H1 (cell line): ENCODE measurements around the gene MAPK9. TPM values are rescaled to one million over a fixed set of nuclear protein-coding genes. Genes with fewer than 3 reads are reported as not detected.

Source experiments
- CTCF ChIA-PET: fragments of 300-600 bp; sonication (Branson Sonifier 250); formaldehyde crosslinking; loops from one replicate; lab custom pipeline; 2021; ENCODE audit not compliant: partially characterized antibody; lab: Charles Lee
- POLR2A ChIA-PET: fragments of 300-600 bp; sonication (Branson Sonifier 250); formaldehyde crosslinking; loops from one replicate; lab custom pipeline; 2021; ENCODE audit warnings: inconsistent platforms; ENCODE audit not compliant: partially characterized antibody; lab: Charles Lee
- DNase-seq, 2 experiments: peaks; one replicate each; pipeline versions ENCODE4 v3.0.0 to v3.0.0-alpha.2; 2010 to 2022; ENCODE audit warnings: low spot score in 2 of 2, low read depth in 1 of 2, mixed read lengths in 1 of 2
- FAIRE-seq: peaks from 2 replicates; lab custom pipeline; 2011; peaks lifted over from hg19 to GRCh38; lab: Jason Lieb, UNC
- H2AFZ ChIP-seq: 2 replicates; pipeline ENCODE4 v1.8.1; 2012; ENCODE audit warnings: low read length, inconsistent platforms
- H2AK5ac ChIP-seq: 2 replicates; pipeline ENCODE4 v1.6.1; 2013; ENCODE audit warnings: low read depth, low read length
- H2BK120ac ChIP-seq: replicated peaks from 2 replicates; pipeline ENCODE3; 2013; ENCODE audit warnings: low read depth, low read length, inconsistent platforms
- H2BK12ac ChIP-seq: 2 replicates; pipeline ENCODE4 v1.6.1; 2013; ENCODE audit warnings: low read depth, low read length
- H2BK15ac ChIP-seq: 2 replicates; pipeline ENCODE4 v1.6.1; 2013; ENCODE audit warnings: low read length
- H2BK20ac ChIP-seq: 2 replicates; pipeline ENCODE4 v1.6.1; 2013; ENCODE audit warnings: low read length
- H2BK5ac ChIP-seq: 2 replicates; pipeline ENCODE4 v1.6.1; 2013; ENCODE audit warnings: low read depth, low read length
- H3K14ac ChIP-seq: 2 replicates; pipeline ENCODE4 v1.6.1; 2013; ENCODE audit warnings: inconsistent platforms; ENCODE audit not compliant: insufficient read length
- H3K18ac ChIP-seq: 2 replicates; pipeline ENCODE4 v1.6.1; 2013; ENCODE audit warnings: low read length; ENCODE audit errors: extremely low read depth
- H3K23ac ChIP-seq: 2 replicates; pipeline ENCODE4 v1.6.1; 2013; ENCODE audit warnings: inconsistent platforms; ENCODE audit not compliant: insufficient read length
- H3K23me2 ChIP-seq: 2 replicates; pipeline ENCODE4 v1.6.1; 2013; ENCODE audit warnings: low read depth, low read length
- H3K27ac ChIP-seq: 2 replicates; pipeline ENCODE4 v1.6.1; 2011; ENCODE audit warnings: low read depth, low read length, inconsistent platforms
- H3K27me3 ChIP-seq, 4 experiments: replicated peaks in 1 of 4; 1 replicate in 1 of 4; 2 replicates in 3 of 4; pipeline versions ENCODE4 v1.6.1 to v1.8.1; 2011 to 2013; ENCODE audit warnings: low read length in 3 of 4, mild to moderate bottlenecking in 3 of 4, inconsistent platforms in 2 of 4, mixed read lengths in 2 of 4, moderate library complexity in 1 of 4; ENCODE audit not compliant: control insufficient read depth in 3 of 4, insufficient read depth in 3 of 4; ENCODE audit errors: extremely low read depth in 1 of 4
- H3K36me3 ChIP-seq, 4 experiments: 2 replicates each; pipeline versions ENCODE4 v1.6.1 to v1.8.1; 2011 to 2013; ENCODE audit warnings: mild to moderate bottlenecking in 4 of 4, low read length in 3 of 4, moderate library complexity in 2 of 4, control low read depth in 1 of 4, inconsistent platforms in 1 of 4; ENCODE audit not compliant: insufficient read depth in 4 of 4, control insufficient read depth in 2 of 4
- H3K4ac ChIP-seq: replicated peaks from 2 replicates; pipeline ENCODE3; 2013; ENCODE audit warnings: low read length, low read depth, mixed read lengths, inconsistent platforms; ENCODE audit not compliant: insufficient read length
- H3K4me1 ChIP-seq, 4 experiments: replicated peaks in 1 of 4; 1 replicate in 1 of 4; 2 replicates in 3 of 4; pipeline versions ENCODE4 v1.6.1 to v1.8.1; 2011 to 2013; ENCODE audit warnings: low read length in 3 of 4, inconsistent platforms in 2 of 4, mixed read lengths in 1 of 4; ENCODE audit not compliant: insufficient read depth in 4 of 4, control insufficient read depth in 3 of 4
- H3K4me2 ChIP-seq, 2 experiments: 2 replicates each; pipeline versions ENCODE4 v1.6.1 to v1.8.1; 2011 to 2013; ENCODE audit warnings: low read depth in 2 of 2, low read length in 2 of 2, control low read depth in 1 of 2, inconsistent platforms in 1 of 2, mild to moderate bottlenecking in 1 of 2; ENCODE audit not compliant: insufficient read depth in 1 of 2
- H3K4me3 ChIP-seq, 4 experiments: fragments of 200-600, 300-600 bp in 1 of 4; sonication (generic), shearing (Covaris generic), sonication (Bioruptor Twin) in 1 of 4; 2 replicates each; pipeline versions ENCODE4 v1.5.1 to v1.8.1; 2011 to 2016; ENCODE audit warnings: low read length in 4 of 4, low read depth in 3 of 4, control low read depth in 2 of 4, inconsistent platforms in 2 of 4, mild to moderate bottlenecking in 2 of 4, mixed read lengths in 1 of 4, moderate library complexity in 1 of 4; ENCODE audit not compliant: insufficient read depth in 2 of 4; ENCODE audit errors: extremely low read depth in 1 of 4
- H3K56ac ChIP-seq: replicated peaks from 2 replicates; pipeline ENCODE3; 2013; ENCODE audit warnings: low read depth, mild to moderate bottlenecking, mixed read lengths, low read length, inconsistent platforms; ENCODE audit not compliant: insufficient read length
- H3K79me1 ChIP-seq: 2 replicates; pipeline ENCODE4 v1.6.1; 2013; ENCODE audit warnings: low read depth, low read length, control low read depth
- H3K79me2 ChIP-seq, 2 experiments: 2 replicates each; pipeline versions ENCODE4 v1.6.1 to v1.8.1; 2012 to 2013; ENCODE audit warnings: low read length in 2 of 2, mild to moderate bottlenecking in 2 of 2, inconsistent platforms in 1 of 2; ENCODE audit not compliant: insufficient read depth in 2 of 2, control insufficient read depth in 1 of 2
- H3K9ac ChIP-seq, 4 experiments: replicated peaks in 1 of 4; 1 replicate in 1 of 4; 2 replicates in 3 of 4; pipeline versions ENCODE4 v1.6.1 to v1.8.1; 2011 to 2013; ENCODE audit warnings: low read depth in 3 of 4, low read length in 3 of 4, control low read depth in 2 of 4, mild to moderate bottlenecking in 2 of 4, moderate library complexity in 2 of 4, inconsistent platforms in 1 of 4; ENCODE audit errors: extremely low read depth in 1 of 4
- H3K9me3 ChIP-seq, 2 experiments: 2 replicates each; pipeline versions ENCODE4 v1.6.1 to v1.8.1; 2012 to 2013; ENCODE audit warnings: mild to moderate bottlenecking in 2 of 2, moderate library complexity in 2 of 2, control low read depth in 1 of 2, inconsistent platforms in 1 of 2, low read depth in 1 of 2, low read length in 1 of 2, mixed read lengths in 1 of 2; ENCODE audit not compliant: insufficient read depth in 2 of 2
- H4K20me1 ChIP-seq, 2 experiments: replicated peaks in 1 of 2; 2 replicates each; pipeline versions ENCODE3 to v1.8.1; 2011 to 2013; ENCODE audit warnings: inconsistent platforms in 2 of 2, low read length in 2 of 2, mild to moderate bottlenecking in 1 of 2; ENCODE audit not compliant: insufficient read depth in 2 of 2, control insufficient read depth in 1 of 2
- H4K5ac ChIP-seq: 2 replicates; pipeline ENCODE4 v1.6.1; 2013; ENCODE audit warnings: low read length, low read depth, mixed read lengths, inconsistent platforms; ENCODE audit not compliant: insufficient read length
- H4K8ac ChIP-seq: 2 replicates; pipeline ENCODE4 v1.8.0; 2013; ENCODE audit warnings: mild to moderate bottlenecking, moderate library complexity, low read length, inconsistent platforms; ENCODE audit not compliant: insufficient read depth; ENCODE audit errors: extremely low read depth
- H4K91ac ChIP-seq: replicated peaks from 2 replicates; pipeline ENCODE3; 2013; ENCODE audit warnings: low read length, mixed read lengths, inconsistent platforms; ENCODE audit not compliant: insufficient read length
- CTCF ChIP-seq, 3 experiments: IDR thresholded peaks; 1 replicate in 2 of 3; 2 replicates in 1 of 3; pipeline versions ENCODE4 v1.5.1 to v1.6.1; 2011; ENCODE audit warnings: low read length in 3 of 3, mild to moderate bottlenecking in 3 of 3, inconsistent platforms in 2 of 3, low read depth in 1 of 3, moderate library complexity in 1 of 3; ENCODE audit not compliant: insufficient read depth in 1 of 3; ENCODE audit errors: control extremely low read depth in 1 of 3
- WGBS, 2 experiments: shearing (Covaris generic) in 1 of 2; methylation state at CpG; one replicate each; pipeline versions ENCODE4 v1.1.6 to v1.1.7; 2013 to 2015; ENCODE audit warnings: low lambda C conversion rate in 2 of 2, mixed read lengths in 2 of 2, inconsistent platforms in 1 of 2, low coverage in 1 of 2, missing lambda C conversion rate in 1 of 2; ENCODE audit not compliant: insufficient replicate concordance in 2 of 2, insufficient coverage in 1 of 2, insufficient read length in 1 of 2; ENCODE audit errors: extremely low coverage in 1 of 2, missing lambda C conversion rate in 1 of 2; 5-methylcytosine and 5-hydroxymethylcytosine counted together
- polyA plus RNA-seq, 7 experiments: library from polyadenylated mRNA; depleted of rRNA in 3 of 7; stranded (reverse) in 5 of 7; unstranded in 2 of 7; fragments of >200 nt in 5 of 7; fragments of 200-250 nt in 2 of 7; gene quantifications; 1 replicate in 5 of 7; 2 replicates in 1 of 7; 4 replicates in 1 of 7; pipeline versions ENCODE4 v1.2.1 to v1.2.3, GENCODE V29; 2011 to 2013; ENCODE audit warnings: missing spikeins in 2 of 7, mixed read lengths in 2 of 7
- total RNA-seq: library from RNA; stranded (reverse); fragmentation: NEBNext Ultra II Directional; extraction: Animal tissue kit (Norgen Biotek cat#: 25700); gene quantifications from 2 replicates; pipeline ENCODE4 v1.2.1, GENCODE V29; 2021

The MAPK9 gene
- total and polyA plus RNA-seq, 2 of the 8 experiments (the other 6 are each of a cell fraction or from before 2014, with no cell fraction given), result 22.3 to 43.7 TPM

GRCh38 chr5:180313677-180314505 is 22.0 kb upstream of the MAPK9 start:
- FAIRE-seq (no peak), DNase-seq (no peak)
- no peak overlapping the region for H3K56ac ChIP-seq
- peaks cover 24 to 70% (median 56%) of the 10 kb centered on the region in 4 experiments for H3K36me3 ChIP-seq
- H4K91ac ChIP-seq, result no peak overlapping the region
- H2AK5ac ChIP-seq, result no peak overlapping the region
- H3K4me1 ChIP-seq, result no peaks in the 10 kb centered on the region
- H3K23ac ChIP-seq, result no peak overlapping the region
- H3K18ac ChIP-seq, result no peak overlapping the region
- WGBS, 2 experiments, result 94 to 100% methylated on average over 1 to 50 of the region's 50 CpGs
- no peak overlapping the region for H2BK12ac ChIP-seq
- H3K9me3 ChIP-seq, result no peaks in the 10 kb centered on the region
- H3K4ac ChIP-seq, result no peak overlapping the region
- no peak overlapping the region for H2BK20ac ChIP-seq
- no peak overlapping the region for H3K4me3 ChIP-seq
- H3K14ac ChIP-seq, result no peak overlapping the region
- no peak overlapping the region for H2AFZ ChIP-seq
- no peak overlapping the region for H4K5ac ChIP-seq
- H4K8ac ChIP-seq, result peak overlapping the region; percentile 57; the same call in 1 of the 2 replicates
- H3K79me1 ChIP-seq, result no peaks in the 10 kb centered on the region
- no peak overlapping the region for H2BK15ac ChIP-seq
- no peaks in the 10 kb centered on the region for H3K79me2 ChIP-seq
- no peak overlapping the region for H2BK5ac ChIP-seq
- ChIA-PET CTCF (interaction anchor here (0.7 to 10.5 kb wide), 10 partner anchors 10 to 448 kb away, joined by 3 to 192 read pairs (median 11); no protein-coding TSS in a partner anchor), POLR2A (interaction anchor here (0.9 to 2.2 kb wide), 5 partner anchors 10 to 35 kb away, joined by 3 to 10 read pairs (median 4); no protein-coding TSS in a partner anchor)
- no peak overlapping the region for H3K4me2 ChIP-seq
- H3K9ac ChIP-seq, result no peak overlapping the region; a peak in 1 of 7 replicates
- peaks cover 4% of the 10 kb centered on the region in 2 experiments for H4K20me1 ChIP-seq
- no peak overlapping the region for H3K27ac ChIP-seq
- no peaks in the 10 kb centered on the region for H3K23me2 ChIP-seq
- no peak for TF ChIP-seq CTCF (IDR thresholded peaks at IDR 0.05; ENCODE audit: control extremely low read depth in 1 of 3, insufficient read depth in 1 of 3, low read depth in 1 of 3, low read length in 3 of 3)
- TF ChIP-seq, all 59 proteins: peak for 0
- H3K27me3 ChIP-seq, result no peaks in the 10 kb centered on the region
- H2BK120ac ChIP-seq, result no peak overlapping the region
